ENCODE measurements around the gene HNRNPA2B1. TPM values are rescaled to one million over a fixed set of nuclear protein-coding genes. Genes with fewer than 3 reads are reported as not detected.
A peak's percentile ranks its signal among the peaks of the same experiment; 100 is the strongest.

Gene HNRNPA2B1
- polyA plus RNA-seq, 2 of the 4 experiments (the other 2 are of a cell fraction) = 1,070 to 2,251 TPM

DNA sequence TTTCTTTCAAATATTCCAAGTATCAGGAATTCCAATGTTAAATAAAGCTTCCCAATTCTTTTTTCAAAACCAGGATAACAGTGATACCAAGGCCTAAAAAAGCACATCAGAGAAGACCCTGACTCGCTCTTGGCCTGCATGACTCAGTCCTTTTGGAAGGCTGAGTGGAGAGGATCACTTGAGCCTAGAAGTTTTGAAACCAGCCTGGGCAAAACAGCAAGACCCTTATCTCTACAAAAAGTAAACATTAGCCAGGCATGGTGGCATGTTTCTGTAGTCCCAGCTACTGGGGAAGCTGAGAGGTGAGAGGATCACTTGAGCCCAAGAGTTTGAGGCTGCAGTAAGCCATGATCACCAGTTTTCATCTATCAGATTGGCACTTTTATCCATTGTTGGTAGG is 29.9 kb downstream of the HNRNPA2B1 start:
- WGBS (ENCODE audit: missing lambda C conversion rate) = 84% methylated on average over 1 of the region's 1 CpG
- POLR2A ChIA-PET = no interaction called here
- CTCF ChIA-PET = interaction anchor here (1.0 to 1.9 kb wide), 3 partner anchors 14 to 195 kb away, joined by 3 to 6 read pairs (median 4); no protein-coding TSS in a partner anchor

DNA sequence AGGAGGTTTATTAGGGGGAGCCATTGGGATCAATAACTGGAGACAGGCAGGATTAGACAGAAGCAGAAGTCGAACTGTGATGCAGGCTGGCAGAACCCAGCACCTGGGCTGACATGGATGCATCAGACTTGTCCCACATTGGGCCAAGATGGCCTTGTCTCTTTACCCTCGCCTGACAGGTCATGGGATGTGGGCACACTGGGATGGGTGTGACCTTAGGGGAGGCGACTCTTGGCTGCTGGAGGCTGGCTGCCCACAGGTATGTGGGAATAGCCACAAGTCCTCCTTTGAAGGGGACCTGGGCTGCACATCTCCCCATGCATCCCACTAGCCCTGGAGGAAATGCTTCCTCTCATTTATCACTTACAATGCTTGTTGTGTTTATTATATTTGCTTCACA is 31.3 kb downstream of the HNRNPA2B1 start:
- ATAC-seq (no peak), FAIRE-seq (no peak), DNase-seq (ENCODE audit: low read depth in 1 of 2, low spot score in 1 of 2) (no peak)
- Histone ChIP-seq H3K4me2 (no peak overlapping the region), H3K27ac (no peak overlapping the region), H3K4me1 (no peaks in the 10 kb centered on the region), H3K9me3 (no peaks in the 10 kb centered on the region), H3K4me3 (no peak overlapping the region)
- ChIA-PET CTCF (interaction anchor here (0.9 kb wide), 1 partner anchor 90 kb away, joined by 3 read pairs; no protein-coding TSS in a partner anchor), POLR2A (no interaction called here)
- no peak for TF ChIP-seq KDM1A (IDR thresholded peaks at IDR 0.05; ENCODE audit: low read depth)
- TF ChIP-seq RFX5 (IDR thresholded peaks at IDR 0.05) = no peak
- TF ChIP-seq RCOR1 (IDR thresholded peaks at IDR 0.05; ENCODE audit: low read depth, low read length) = no peak
- TF ChIP-seq, protein P1, sequence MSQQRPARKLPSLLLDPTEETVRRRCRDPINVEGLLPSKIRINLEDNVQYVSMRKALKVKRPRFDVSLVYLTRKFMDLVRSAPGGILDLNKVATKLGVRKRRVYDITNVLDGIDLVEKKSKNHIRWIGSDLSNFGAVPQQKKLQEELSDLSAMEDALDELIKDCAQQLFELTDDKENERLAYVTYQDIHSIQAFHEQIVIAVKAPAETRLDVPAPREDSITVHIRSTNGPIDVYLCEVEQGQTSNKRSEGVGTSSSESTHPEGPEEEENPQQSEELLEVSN (IDR thresholded peaks at IDR 0.05; ENCODE audit: borderline replicate concordance, low read depth) = no peak
- TF ChIP-seq JUN (IDR thresholded peaks at IDR 0.05) = no peak
- no peak for TF ChIP-seq CBX2 (IDR thresholded peaks at IDR 0.05; ENCODE audit: borderline replicate concordance, low read depth)
- TF ChIP-seq KDM5A (IDR thresholded peaks at IDR 0.05) = no peak
- TF ChIP-seq EHF (CRISPR knock-in tag; IDR thresholded peaks at IDR 0.05) = no peak
- TF ChIP-seq ZSCAN20 (CRISPR knock-in tag; IDR thresholded peaks at IDR 0.05) = no peak
- TF ChIP-seq, protein P2, sequence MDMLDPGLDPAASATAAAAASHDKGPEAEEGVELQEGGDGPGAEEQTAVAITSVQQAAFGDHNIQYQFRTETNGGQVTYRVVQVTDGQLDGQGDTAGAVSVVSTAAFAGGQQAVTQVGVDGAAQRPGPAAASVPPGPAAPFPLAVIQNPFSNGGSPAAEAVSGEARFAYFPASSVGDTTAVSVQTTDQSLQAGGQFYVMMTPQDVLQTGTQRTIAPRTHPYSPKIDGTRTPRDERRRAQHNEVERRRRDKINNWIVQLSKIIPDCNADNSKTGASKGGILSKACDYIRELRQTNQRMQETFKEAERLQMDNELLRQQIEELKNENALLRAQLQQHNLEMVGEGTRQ (IDR thresholded peaks at IDR 0.05) = no peak
- TF ChIP-seq NPAS2 (CRISPR knock-in tag; IDR thresholded peaks at IDR 0.05; ENCODE audit: borderline replicate concordance) = no peak
- no peak for TF ChIP-seq TFCP2L1 (CRISPR knock-in tag; IDR thresholded peaks at IDR 0.05)
- TF ChIP-seq, protein P3, sequence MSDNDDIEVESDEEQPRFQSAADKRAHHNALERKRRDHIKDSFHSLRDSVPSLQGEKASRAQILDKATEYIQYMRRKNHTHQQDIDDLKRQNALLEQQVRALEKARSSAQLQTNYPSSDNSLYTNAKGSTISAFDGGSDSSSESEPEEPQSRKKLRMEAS (IDR thresholded peaks at IDR 0.05) = no peak
- no peak for TF ChIP-seq HOXB13 (CRISPR knock-in tag; IDR thresholded peaks at IDR 0.05; ENCODE audit: low read depth)
- no peak for TF ChIP-seq HDAC2 (IDR thresholded peaks at IDR 0.05)
- TF ChIP-seq POLR2AphosphoS2 (conservative IDR thresholded peaks at IDR 0.05; ENCODE audit: low read length) = no peak
- no peak for TF ChIP-seq JUNB (IDR thresholded peaks at IDR 0.05)
- TF ChIP-seq, protein P4, sequence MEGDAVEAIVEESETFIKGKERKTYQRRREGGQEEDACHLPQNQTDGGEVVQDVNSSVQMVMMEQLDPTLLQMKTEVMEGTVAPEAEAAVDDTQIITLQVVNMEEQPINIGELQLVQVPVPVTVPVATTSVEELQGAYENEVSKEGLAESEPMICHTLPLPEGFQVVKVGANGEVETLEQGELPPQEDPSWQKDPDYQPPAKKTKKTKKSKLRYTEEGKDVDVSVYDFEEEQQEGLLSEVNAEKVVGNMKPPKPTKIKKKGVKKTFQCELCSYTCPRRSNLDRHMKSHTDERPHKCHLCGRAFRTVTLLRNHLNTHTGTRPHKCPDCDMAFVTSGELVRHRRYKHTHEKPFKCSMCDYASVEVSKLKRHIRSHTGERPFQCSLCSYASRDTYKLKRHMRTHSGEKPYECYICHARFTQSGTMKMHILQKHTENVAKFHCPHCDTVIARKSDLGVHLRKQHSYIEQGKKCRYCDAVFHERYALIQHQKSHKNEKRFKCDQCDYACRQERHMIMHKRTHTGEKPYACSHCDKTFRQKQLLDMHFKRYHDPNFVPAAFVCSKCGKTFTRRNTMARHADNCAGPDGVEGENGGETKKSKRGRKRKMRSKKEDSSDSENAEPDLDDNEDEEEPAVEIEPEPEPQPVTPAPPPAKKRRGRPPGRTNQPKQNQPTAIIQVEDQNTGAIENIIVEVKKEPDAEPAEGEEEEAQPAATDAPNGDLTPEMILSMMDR (IDR thresholded peaks at IDR 0.05) = no peak
- no peak for TF ChIP-seq HEYL (CRISPR knock-in tag; IDR thresholded peaks at IDR 0.05)
- no peak for TF ChIP-seq MAZ (IDR thresholded peaks at IDR 0.05; ENCODE audit: borderline replicate concordance, low read depth, low read length)
- 64% methylated on average over 3 of the region's 3 CpGs for WGBS (ENCODE audit: missing lambda C conversion rate)

More for the DNA sequence above, 29.9 kb downstream of the HNRNPA2B1 start:
- ATAC-seq (peak in 1 of 2 experiments; percentile 25; a peak in 1 of 6 replicates), FAIRE-seq (no peak), DNase-seq (ENCODE audit: low read depth in 1 of 2, low spot score in 1 of 2) (no peak)
- Histone ChIP-seq H3K4me3 (no peak overlapping the region), H3K4me2 (no peak overlapping the region), H3K4me1 (no peaks in the 10 kb centered on the region), H3K9me3 (no peaks in the 10 kb centered on the region), H3K27ac (no peak overlapping the region)
- TF ChIP-seq HOXB13 (CRISPR knock-in tag; IDR thresholded peaks at IDR 0.05; ENCODE audit: low read depth) (no peak), RAD21 (conservative IDR thresholded peaks at IDR 0.05 in 1 of 2, IDR thresholded peaks at IDR 0.05 in 1 of 2) (no peak), ZC3H11A (IDR thresholded peaks at IDR 0.05) (no peak), MAFK (IDR thresholded peaks at IDR 0.05; ENCODE audit: partially characterized antibody) (no peak), ESRRA (IDR thresholded peaks at IDR 0.05; ENCODE audit: borderline replicate concordance, low read length) (no peak), KDM5A (IDR thresholded peaks at IDR 0.05) (no peak)
- TF ChIP-seq, protein P5, sequence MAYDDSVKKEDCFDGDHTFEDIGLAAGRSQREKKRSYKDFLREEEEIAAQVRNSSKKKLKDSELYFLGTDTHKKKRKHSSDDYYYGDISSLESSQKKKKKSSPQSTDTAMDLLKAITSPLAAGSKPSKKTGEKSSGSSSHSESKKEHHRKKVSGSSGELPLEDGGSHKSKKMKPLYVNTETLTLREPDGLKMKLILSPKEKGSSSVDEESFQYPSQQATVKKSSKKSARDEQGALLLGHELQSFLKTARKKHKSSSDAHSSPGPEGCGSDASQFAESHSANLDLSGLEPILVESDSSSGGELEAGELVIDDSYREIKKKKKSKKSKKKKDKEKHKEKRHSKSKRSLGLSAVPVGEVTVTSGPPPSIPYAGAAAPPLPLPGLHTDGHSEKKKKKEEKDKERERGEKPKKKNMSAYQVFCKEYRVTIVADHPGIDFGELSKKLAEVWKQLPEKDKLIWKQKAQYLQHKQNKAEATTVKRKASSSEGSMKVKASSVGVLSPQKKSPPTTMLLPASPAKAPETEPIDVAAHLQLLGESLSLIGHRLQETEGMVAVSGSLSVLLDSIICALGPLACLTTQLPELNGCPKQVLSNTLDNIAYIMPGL (CRISPR knock-in tag; IDR thresholded peaks at IDR 0.05; ENCODE audit: borderline replicate concordance) = no peak

Measured in A549 (cell line).